Measurements from ENCODE around the gene OSBPL9. TPM values are rescaled to one million over a fixed set of nuclear protein-coding genes. Genes with fewer than 3 reads are reported as not detected.

Gene OSBPL9
- total RNA-seq, 1 donor from 2014 or later, result 149 TPM

DNA sequence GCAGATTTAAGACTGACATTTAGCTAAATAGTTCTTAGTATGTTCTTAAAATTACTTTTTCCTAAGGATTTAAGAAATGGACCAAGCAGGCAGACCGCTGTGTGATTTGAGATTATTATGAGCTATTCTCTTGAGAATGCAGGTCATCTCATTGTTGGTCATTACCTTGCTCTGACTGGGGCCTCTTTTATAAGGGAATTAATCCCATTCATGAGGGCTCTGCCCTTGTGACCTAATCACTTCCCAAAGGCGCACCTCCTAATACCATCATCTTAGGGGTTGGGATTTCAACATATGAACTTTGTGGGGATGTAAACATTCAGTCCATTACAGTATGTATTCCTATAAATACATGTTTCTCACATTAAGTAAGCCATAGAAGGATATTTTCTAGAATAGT, 24.2 kb downstream of the OSBPL9 start:
- no peaks in the 10 kb centered on the region for H3K27me3 ChIP-seq
- peaks cover 25% of the 10 kb centered on the region for H3K4me1 ChIP-seq
- no peak overlapping the region for H3K27ac ChIP-seq
- H3K4me1 Mint-ChIP-seq, result peaks cover 9% of the 10 kb centered on the region
- no peaks in the 10 kb centered on the region for H4K20me1 ChIP-seq (ENCODE audit: low read depth)
- H3F3A ChIP-seq (ENCODE audit: low read depth), result no peaks in the 10 kb centered on the region
- TF ChIP-seq, protein P1, sequence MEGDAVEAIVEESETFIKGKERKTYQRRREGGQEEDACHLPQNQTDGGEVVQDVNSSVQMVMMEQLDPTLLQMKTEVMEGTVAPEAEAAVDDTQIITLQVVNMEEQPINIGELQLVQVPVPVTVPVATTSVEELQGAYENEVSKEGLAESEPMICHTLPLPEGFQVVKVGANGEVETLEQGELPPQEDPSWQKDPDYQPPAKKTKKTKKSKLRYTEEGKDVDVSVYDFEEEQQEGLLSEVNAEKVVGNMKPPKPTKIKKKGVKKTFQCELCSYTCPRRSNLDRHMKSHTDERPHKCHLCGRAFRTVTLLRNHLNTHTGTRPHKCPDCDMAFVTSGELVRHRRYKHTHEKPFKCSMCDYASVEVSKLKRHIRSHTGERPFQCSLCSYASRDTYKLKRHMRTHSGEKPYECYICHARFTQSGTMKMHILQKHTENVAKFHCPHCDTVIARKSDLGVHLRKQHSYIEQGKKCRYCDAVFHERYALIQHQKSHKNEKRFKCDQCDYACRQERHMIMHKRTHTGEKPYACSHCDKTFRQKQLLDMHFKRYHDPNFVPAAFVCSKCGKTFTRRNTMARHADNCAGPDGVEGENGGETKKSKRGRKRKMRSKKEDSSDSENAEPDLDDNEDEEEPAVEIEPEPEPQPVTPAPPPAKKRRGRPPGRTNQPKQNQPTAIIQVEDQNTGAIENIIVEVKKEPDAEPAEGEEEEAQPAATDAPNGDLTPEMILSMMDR (IDR thresholded peaks at IDR 0.05), result no peak
- TF ChIP-seq EZH2phosphoT487 (IDR thresholded peaks at IDR 0.05) (no peak), EZH2 (IDR thresholded peaks at IDR 0.05) (no peak)
- H3K9me3 Mint-ChIP-seq, result peaks cover 2% of the 10 kb centered on the region
- H2AFZ ChIP-seq (replicated peaks), result no peak overlapping the region
- H3K9me3 ChIP-seq (ENCODE audit: low read depth), result no peaks in the 10 kb centered on the region
- H3K4me3 ChIP-seq, result no peak overlapping the region
- peak; percentile 29 for DNase-seq (ENCODE audit: low spot score)
- H3K27me3 Mint-ChIP-seq (ENCODE audit: insufficient read depth, low read depth), result no peaks in the 10 kb centered on the region
- peaks cover 20% of the 10 kb centered on the region for H3K79me2 ChIP-seq (ENCODE audit: low read depth)
- H3K36me3 ChIP-seq, result no peaks in the 10 kb centered on the region
- peaks cover 2% of the 10 kb centered on the region for H3K36me3 Mint-ChIP-seq
- H3K9ac ChIP-seq, result no peak overlapping the region
- H3K4me3 Mint-ChIP-seq, result no peak overlapping the region
- no peak overlapping the region for H3K27ac Mint-ChIP-seq
- H3K4me2 ChIP-seq, result no peak overlapping the region

DNA sequence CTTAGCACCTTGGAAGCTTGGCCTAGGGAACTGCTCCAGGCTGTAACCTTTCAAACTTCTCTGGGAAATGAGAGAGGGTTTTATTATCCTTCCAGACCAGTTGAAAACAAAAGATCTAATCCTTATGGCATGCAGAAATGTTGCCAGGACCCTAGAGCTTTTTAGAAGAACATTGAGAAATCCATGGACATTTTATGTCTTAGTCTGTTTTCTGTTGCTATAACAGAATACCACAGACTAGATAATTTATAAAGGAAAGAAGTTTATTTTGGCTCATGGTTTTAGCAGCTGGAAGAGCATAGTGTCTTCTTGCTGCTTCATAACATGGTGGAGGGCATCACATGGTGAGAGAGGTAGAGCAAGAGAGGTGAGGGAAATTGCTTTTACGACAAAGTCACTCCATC, 25.8 kb downstream of the OSBPL9 start:
- Mint-ChIP-seq H3K27ac (no peak overlapping the region), H3K4me3 (no peak overlapping the region), H3K27me3 (ENCODE audit: insufficient read depth, low read depth) (no peaks in the 10 kb centered on the region), H3K9me3 (peaks cover 2% of the 10 kb centered on the region), H3K4me1 (peaks cover 12% of the 10 kb centered on the region), H3K36me3 (peaks cover 2% of the 10 kb centered on the region)
- DNase-seq (ENCODE audit: low spot score), result no peak
- peaks cover 27% of the 10 kb centered on the region for H3K4me1 ChIP-seq
- H3K9ac ChIP-seq, result no peak overlapping the region
- no peaks in the 10 kb centered on the region for H4K20me1 ChIP-seq (ENCODE audit: low read depth)
- no peak overlapping the region for H2AFZ ChIP-seq (replicated peaks)
- no peak overlapping the region for H3K27ac ChIP-seq
- no peaks in the 10 kb centered on the region for H3K27me3 ChIP-seq
- TF ChIP-seq, protein P1 (IDR thresholded peaks at IDR 0.05), result no peak
- no peak for TF ChIP-seq EZH2phosphoT487 (IDR thresholded peaks at IDR 0.05)
- no peak for TF ChIP-seq EZH2 (IDR thresholded peaks at IDR 0.05)
- H3K9me3 ChIP-seq (ENCODE audit: low read depth), result no peaks in the 10 kb centered on the region
- no peaks in the 10 kb centered on the region for H3F3A ChIP-seq (ENCODE audit: low read depth)
- no peak overlapping the region for H3K4me3 ChIP-seq
- peaks cover 34% of the 10 kb centered on the region for H3K79me2 ChIP-seq (ENCODE audit: low read depth)
- no peaks in the 10 kb centered on the region for H3K36me3 ChIP-seq
- H3K4me2 ChIP-seq, result peak overlapping the region; percentile 21

DNA sequence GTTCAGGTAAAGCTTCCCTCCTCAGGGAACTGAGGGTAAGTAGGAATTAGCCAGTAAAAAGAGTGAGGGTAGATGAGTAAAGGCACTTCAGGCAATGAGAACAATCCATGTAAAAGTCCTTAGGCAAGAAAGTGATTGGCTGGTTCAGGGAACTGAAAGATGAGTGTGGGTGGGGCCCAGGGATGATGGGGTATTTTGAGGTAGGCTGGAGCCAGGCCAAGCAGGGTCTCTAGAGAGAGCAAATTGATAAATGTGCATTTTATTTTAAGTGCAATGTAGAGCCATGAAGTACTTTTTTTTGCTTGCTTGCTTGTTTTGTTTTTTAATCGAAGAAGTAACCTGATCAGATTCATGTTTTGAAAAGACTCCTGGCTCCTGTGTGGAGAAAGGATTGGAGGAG, 26.5 kb downstream of the OSBPL9 start:
- H3K36me3 Mint-ChIP-seq, result peaks cover 2% of the 10 kb centered on the region
- DNase-seq (ENCODE audit: low spot score), result no peak
- H3K4me3 Mint-ChIP-seq, result no peak overlapping the region
- Histone ChIP-seq H3K4me1 (peaks cover 33% of the 10 kb centered on the region), H3F3A (ENCODE audit: low read depth) (no peaks in the 10 kb centered on the region), H3K79me2 (ENCODE audit: low read depth) (peaks cover 34% of the 10 kb centered on the region), H3K27ac (no peak overlapping the region), H3K4me2 (no peak overlapping the region), H3K9ac (no peak overlapping the region), H3K9me3 (ENCODE audit: low read depth) (no peaks in the 10 kb centered on the region), H3K36me3 (no peaks in the 10 kb centered on the region), H4K20me1 (ENCODE audit: low read depth) (no peaks in the 10 kb centered on the region), H3K4me3 (no peak overlapping the region), H3K27me3 (no peaks in the 10 kb centered on the region), H2AFZ (replicated peaks) (no peak overlapping the region)
- no peaks in the 10 kb centered on the region for H3K27me3 Mint-ChIP-seq (ENCODE audit: insufficient read depth, low read depth)
- TF ChIP-seq, protein P1 (IDR thresholded peaks at IDR 0.05), result no peak
- TF ChIP-seq EZH2phosphoT487 (IDR thresholded peaks at IDR 0.05) (no peak), EZH2 (IDR thresholded peaks at IDR 0.05) (no peak)
- peaks cover 17% of the 10 kb centered on the region for H3K4me1 Mint-ChIP-seq
- H3K27ac Mint-ChIP-seq, result no peak overlapping the region
- H3K9me3 Mint-ChIP-seq, result peaks cover 2% of the 10 kb centered on the region
